ENCODE results near the gene WDR45B. TPM values are rescaled to one million over a fixed set of nuclear protein-coding genes. Genes with fewer than 3 reads are reported as not detected.

WDR45B gene
- total RNA-seq, 3 donors from 2014 or later = 74.2 to 118 (median 83.9) TPM

DNA sequence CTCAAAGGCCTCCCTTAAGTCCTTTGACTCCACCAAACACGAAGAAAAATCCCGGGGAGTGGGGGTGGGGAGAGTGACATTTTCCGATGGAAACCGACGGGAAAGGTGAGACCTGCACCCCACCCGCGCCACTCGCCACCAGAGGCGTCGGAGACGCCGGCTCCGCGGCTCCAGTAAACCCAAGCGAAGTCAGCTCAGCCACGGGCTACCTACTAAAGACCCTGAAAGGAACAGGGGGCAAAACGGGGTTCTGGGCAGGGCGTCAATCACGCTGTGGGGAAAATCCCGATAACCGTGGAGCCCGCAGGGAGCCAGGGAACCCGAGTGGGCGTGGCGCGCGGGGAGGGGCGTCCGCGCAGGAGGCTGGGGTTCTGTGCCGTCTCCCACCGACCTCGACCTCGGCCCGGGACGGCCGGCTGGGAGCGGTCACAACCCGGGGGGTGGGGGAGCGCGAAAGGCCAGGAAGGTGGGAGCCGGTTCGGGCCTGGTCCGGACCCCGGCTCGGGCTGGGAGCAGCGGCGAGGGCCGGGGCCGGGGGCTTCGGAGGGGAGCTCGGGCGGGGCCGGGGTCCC, 565 bp downstream of the WDR45B start:
- TF ChIP-seq, protein P1, sequence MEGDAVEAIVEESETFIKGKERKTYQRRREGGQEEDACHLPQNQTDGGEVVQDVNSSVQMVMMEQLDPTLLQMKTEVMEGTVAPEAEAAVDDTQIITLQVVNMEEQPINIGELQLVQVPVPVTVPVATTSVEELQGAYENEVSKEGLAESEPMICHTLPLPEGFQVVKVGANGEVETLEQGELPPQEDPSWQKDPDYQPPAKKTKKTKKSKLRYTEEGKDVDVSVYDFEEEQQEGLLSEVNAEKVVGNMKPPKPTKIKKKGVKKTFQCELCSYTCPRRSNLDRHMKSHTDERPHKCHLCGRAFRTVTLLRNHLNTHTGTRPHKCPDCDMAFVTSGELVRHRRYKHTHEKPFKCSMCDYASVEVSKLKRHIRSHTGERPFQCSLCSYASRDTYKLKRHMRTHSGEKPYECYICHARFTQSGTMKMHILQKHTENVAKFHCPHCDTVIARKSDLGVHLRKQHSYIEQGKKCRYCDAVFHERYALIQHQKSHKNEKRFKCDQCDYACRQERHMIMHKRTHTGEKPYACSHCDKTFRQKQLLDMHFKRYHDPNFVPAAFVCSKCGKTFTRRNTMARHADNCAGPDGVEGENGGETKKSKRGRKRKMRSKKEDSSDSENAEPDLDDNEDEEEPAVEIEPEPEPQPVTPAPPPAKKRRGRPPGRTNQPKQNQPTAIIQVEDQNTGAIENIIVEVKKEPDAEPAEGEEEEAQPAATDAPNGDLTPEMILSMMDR (IDR thresholded peaks at IDR 0.05) = no peak
- no peak for TF ChIP-seq POLR2AphosphoS5 (IDR thresholded peaks at IDR 0.05)
- TF ChIP-seq POLR2A (IDR thresholded peaks at IDR 0.05) = no peak
- no peaks in the 10 kb centered on the region for H3K9me3 ChIP-seq
- H3K4me3 ChIP-seq = peak overlapping the region; percentile 90 to 100 (median 99)
- no peaks in the 10 kb centered on the region for H3K27me3 ChIP-seq
- DNase-seq (ENCODE audit: low spot score in 2 of 2) = peak in 1 of 2 donors; percentile 23
- H3K36me3 ChIP-seq = no peaks in the 10 kb centered on the region
- H3K4me1 ChIP-seq = peaks cover 5 to 7% of the 10 kb centered on the region in 2 donors
- peak overlapping the region; percentile 98 to 99 for H3K27ac ChIP-seq
- intact Hi-C loops (cut with DNase I; ENCODE audit: low total_unique reads) = loop anchor here (1.0 kb wide), 1 partner anchor 32 kb away; no protein-coding TSS in a partner anchor

GRCh38 chr17:82645516-82645915, 2.7 kb downstream of the WDR45B start:
- intact Hi-C loops (cut with DNase I; ENCODE audit: low total_unique reads) = no loop called here
- Histone ChIP-seq H3K27ac (no peak overlapping the region), H3K9me3 (no peaks in the 10 kb centered on the region), H3K36me3 (no peaks in the 10 kb centered on the region), H3K4me3 (no peak overlapping the region), H3K4me1 (peaks cover 5 to 7% of the 10 kb centered on the region in 2 donors), H3K27me3 (no peaks in the 10 kb centered on the region)
- no peak for DNase-seq (ENCODE audit: low spot score in 2 of 2)
- TF ChIP-seq, protein P1 (IDR thresholded peaks at IDR 0.05) = no peak
- TF ChIP-seq POLR2AphosphoS5 (IDR thresholded peaks at IDR 0.05) (no peak), POLR2A (IDR thresholded peaks at IDR 0.05) (no peak)

- no peaks in the 10 kb centered on the region for H3K36me3 ChIP-seq
- peaks cover 5 to 7% of the 10 kb centered on the region in 2 donors for H3K4me1 ChIP-seq
- TF ChIP-seq, protein P1 (IDR thresholded peaks at IDR 0.05) = no peak
- no peak for TF ChIP-seq POLR2A (IDR thresholded peaks at IDR 0.05)
- TF ChIP-seq POLR2AphosphoS5 (IDR thresholded peaks at IDR 0.05) = no peak
- H3K4me3 ChIP-seq = no peak overlapping the region
- no peaks in the 10 kb centered on the region for H3K9me3 ChIP-seq
- DNase-seq (ENCODE audit: low spot score in 2 of 2) = no peak
- no peaks in the 10 kb centered on the region for H3K27me3 ChIP-seq
- no peak overlapping the region for H3K27ac ChIP-seq
- intact Hi-C loops (cut with DNase I; ENCODE audit: low total_unique reads) = no loop called here
Observed at GRCh38 chr17:82644148-82644547, 4.1 kb downstream of the WDR45B start.

GRCh38 chr17:82642022-82642421, 6.2 kb downstream of the WDR45B start:
- intact Hi-C loops (cut with DNase I; ENCODE audit: low total_unique reads) = no loop called here
- Histone ChIP-seq H3K27ac (no peak overlapping the region), H3K27me3 (no peaks in the 10 kb centered on the region), H3K4me1 (peaks cover 5 to 7% of the 10 kb centered on the region in 2 donors), H3K4me3 (no peak overlapping the region), H3K9me3 (peaks cover 0 to 6% of the 10 kb centered on the region in 2 donors), H3K36me3 (no peaks in the 10 kb centered on the region)
- no peak for DNase-seq (ENCODE audit: low spot score in 2 of 2)
- TF ChIP-seq POLR2A (IDR thresholded peaks at IDR 0.05) (no peak), POLR2AphosphoS5 (IDR thresholded peaks at IDR 0.05) (no peak)
- TF ChIP-seq, protein P1 (IDR thresholded peaks at IDR 0.05) = no peak

DNA sequence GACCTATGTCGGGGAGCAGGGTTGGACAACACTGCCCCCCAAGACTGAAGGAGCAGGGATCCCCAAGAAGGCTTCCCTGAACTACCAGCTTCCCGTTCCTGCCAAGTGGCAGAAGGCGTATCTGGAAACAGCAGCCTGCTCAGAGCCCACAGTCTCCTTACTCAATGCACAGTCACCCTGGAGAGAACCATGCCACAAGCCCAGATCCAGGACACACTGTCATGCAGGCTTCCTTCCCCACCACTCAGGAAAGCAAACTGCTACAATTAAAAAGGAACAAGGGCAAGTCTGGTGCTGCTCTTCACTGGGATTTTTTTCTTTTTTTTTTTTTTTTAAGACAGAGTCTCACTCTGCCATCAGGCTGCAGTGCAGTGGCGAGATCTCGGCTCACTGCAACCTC, 8.2 kb downstream of the WDR45B start:
- no peaks in the 10 kb centered on the region for H3K4me1 ChIP-seq
- no peaks in the 10 kb centered on the region for H3K27me3 ChIP-seq
- no peak overlapping the region for H3K4me3 ChIP-seq
- intact Hi-C loops (cut with DNase I; ENCODE audit: low total_unique reads) = no loop called here
- peak overlapping the region; percentile 56 to 91 for H3K27ac ChIP-seq
- DNase-seq (ENCODE audit: low spot score in 2 of 2) = no peak
- no peaks in the 10 kb centered on the region for H3K36me3 ChIP-seq
- peaks cover 0 to 11% of the 10 kb centered on the region in 2 donors for H3K9me3 ChIP-seq
- TF ChIP-seq POLR2AphosphoS5 (IDR thresholded peaks at IDR 0.05) (no peak), POLR2A (IDR thresholded peaks at IDR 0.05) (no peak)
- TF ChIP-seq, protein P1 (IDR thresholded peaks at IDR 0.05) = no peak

Data from breast epithelium (tissue), 4 donors.